Activated CD8-positive, alpha-beta memory T cell treated with anti-CD3 and anti-CD28 coated beads for 24 hours (primary cell): Measurements from ENCODE around the gene ZGLP1.
"Not testable (repeated sequence)": the region's sequence is repeated elsewhere in the genome, so short reads cannot be mapped to it uniquely, and the experiment has no call there.

ENCODE experiments used
- DNase-seq: peaks from one replicate; pipeline ENCODE4 v3.0.0-alpha.2; 2020

The ZGLP1 gene

DNA sequence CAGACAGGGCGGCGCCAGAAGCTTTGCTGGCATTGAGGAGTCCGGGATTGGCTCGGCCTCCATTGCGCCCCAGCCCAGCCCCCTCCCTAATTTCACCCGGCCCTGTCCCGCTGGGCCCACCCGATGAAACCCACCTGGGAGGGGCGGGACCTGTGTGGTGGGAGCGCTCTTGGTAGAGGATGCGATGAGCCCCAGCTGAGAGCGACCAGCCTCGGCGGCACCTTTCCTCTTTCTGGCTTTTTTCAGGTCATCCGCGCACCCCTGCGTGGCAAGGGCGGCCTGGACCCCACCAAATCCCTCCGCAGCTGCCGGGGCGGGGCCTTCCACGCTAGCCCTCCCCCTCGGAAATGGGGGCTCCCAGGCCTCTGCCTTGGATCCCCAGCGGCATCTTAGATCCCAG, at the start of gene ZGLP1:
Gene ZGLP1 (minus strand): TSS at position 393 of the 400 bp plus-strand sequence.
- no peak for DNase-seq

GRCh38 chr19:10356431-10356830, 46.8 kb upstream of the ZGLP1 start:
- DNase-seq = no peak

- peak; percentile 73 for DNase-seq
Measured at GRCh38 chr19:10353793-10354391, 44.3 kb upstream of the ZGLP1 start.

DNA sequence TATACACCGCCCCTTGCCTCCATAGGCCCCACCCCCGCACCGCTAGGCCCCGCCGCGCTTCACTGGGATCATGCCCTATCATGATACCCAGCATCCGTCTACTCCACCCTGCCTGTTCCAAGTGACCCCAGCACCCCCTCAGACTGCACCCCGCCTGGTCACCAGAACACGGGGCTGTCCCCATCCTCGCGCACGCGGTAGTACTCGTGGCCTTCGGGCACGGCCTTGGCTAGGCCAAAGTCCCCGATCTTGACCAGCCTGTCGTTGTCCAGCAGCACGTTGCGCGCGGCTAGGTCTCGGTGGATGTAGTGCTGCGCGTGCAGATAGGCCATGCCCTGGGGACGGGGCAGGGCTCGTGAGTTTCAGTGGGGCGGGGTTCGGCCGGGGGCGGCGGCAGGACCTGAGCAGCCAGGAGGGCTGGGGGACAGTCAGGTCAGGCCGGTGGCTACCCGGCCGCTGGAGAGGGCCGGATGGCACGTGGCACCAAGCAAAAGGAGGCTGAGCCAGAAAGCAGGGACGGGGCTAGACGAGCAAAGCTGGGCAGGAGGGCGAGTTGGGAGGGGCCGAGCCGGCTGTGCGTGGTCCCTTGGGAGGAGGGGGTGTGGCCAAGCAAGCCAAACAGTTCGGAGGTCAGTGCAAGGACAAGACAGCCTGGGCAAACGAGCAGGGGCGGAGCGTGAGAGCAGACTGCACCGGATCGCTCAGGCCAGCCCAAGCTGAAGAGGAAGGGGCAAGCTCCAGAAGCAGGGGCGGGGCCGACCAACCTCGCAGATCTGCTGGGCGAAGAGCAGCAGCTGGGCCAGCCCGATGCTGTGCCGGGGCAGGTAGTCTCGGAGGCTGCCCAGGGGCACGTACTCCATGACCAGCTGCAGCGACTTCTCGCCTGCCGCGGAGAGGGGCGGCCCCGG, 43.4 kb upstream of the ZGLP1 start:
- no peak for DNase-seq

DNA sequence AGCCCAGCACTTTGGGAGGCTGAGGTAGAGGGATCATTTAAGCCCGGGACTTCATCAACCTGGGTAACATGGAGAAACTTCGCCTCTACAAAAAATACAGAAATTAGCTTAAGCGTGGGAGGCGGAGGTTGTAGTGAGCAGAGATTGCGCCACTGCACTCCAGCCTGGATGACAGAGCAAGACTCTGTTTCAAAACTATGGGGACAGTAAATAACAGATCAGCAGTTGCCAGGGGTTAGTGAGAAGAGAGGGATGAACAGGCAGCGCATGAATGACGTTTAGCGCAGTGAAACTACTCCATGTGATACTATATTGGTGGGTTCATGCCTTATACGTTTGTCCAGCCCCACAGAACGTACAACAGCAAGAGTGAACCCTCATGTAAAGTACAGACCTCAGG, 36.9 kb upstream of the ZGLP1 start:
- no peak for DNase-seq

DNA sequence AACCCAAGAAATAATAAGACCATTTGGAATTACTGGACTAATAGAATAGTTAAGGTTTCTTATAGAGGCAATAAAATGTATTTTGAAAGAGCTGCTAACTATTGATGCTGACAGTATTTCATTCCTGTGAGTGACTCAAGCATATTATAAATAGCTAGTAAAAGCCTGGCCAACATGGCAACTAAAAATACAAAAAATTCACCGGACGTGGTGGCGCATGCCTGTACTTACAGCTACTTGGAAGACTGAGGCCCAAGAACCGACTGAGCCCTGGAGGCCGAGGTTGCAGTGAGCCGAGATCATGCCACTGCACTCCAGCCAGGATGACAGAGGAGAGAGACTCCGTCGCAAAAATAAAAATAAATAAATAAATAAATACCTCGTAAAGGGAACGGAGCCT, 35.2 kb upstream of the ZGLP1 start:
- DNase-seq = no peak

DNA sequence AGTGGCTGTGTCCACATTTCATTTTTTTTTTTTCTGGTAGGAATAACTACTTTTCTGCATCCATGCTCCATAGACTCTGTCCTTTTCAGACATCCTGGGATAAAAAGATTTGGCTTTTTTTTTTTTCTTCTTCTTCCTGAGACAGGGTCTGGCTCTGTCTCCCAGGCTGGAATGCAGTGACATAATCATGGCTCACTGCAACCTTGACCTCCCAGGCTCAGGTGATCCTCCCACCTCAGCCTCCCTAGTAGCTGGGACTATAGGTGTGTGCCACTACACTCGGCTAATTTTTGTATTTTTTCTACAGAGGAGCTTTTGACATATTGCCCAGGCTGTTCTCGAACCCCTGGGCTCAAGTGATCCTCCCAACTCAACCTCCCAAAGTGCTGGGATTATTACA, 33.9 kb upstream of the ZGLP1 start:
- DNase-seq = no peak

DNA sequence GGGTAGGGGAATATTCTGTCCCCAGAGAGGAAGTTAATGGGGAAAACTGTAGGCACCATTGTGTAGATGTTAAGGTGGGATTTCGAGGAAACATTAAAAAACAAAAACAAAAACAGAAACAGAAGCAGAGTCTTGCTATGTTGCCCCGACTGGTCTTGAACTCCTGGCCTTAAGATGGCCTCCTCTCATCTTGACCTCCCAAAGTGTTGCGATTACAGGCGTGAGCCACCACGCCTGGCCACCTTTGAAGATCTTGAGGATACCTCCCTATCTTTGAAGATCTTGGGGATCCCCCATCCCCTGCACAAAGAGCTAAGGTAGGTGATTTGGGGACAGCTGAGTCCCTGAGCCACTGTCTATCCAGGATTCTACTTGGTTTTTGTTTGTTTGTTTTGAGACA, 30.4 kb upstream of the ZGLP1 start:
- no peak for DNase-seq

DNA sequence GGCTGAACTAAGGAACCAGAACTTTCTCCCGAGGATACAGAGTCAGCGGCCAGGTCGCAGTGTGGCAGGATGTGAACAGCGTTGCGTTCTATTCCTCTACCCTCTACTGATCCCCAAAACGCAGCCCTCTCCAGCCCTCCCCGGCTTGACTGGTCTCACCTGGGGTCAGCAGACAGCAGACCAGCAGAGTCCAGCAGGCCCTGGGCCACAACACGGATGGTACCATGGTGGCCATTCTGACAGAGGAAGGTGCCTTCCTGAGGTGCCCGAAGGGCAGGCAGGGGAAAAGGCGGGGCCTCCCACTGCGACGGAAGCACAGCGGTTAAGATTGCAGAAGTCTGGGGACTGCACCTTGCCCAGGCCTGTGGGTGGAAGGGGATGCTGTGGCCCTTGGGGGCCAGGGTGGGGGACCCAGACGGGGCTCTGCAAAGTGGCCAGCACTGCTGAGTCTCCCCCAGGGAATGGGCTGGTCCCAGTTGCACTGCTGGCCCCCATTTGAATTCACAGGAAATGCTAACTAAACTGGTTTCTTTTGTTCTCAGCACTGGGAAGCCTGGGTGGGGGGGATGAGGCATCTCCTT, 29.9 kb upstream of the ZGLP1 start, which contains the start of gene ICAM3:
Gene ICAM3 (minus strand): TSS at position 245 of the 581 bp plus-strand sequence. CDS start 10 bp downstream, at position 235.
- peak; percentile 87 for DNase-seq

- DNase-seq = no peak
Measured at GRCh38 chr19:10338940-10339339, 29.3 kb upstream of the ZGLP1 start.

GRCh38 chr19:10336725-10337124, 27.1 kb upstream of the ZGLP1 start:
- not testable (repeated sequence) for DNase-seq

DNA sequence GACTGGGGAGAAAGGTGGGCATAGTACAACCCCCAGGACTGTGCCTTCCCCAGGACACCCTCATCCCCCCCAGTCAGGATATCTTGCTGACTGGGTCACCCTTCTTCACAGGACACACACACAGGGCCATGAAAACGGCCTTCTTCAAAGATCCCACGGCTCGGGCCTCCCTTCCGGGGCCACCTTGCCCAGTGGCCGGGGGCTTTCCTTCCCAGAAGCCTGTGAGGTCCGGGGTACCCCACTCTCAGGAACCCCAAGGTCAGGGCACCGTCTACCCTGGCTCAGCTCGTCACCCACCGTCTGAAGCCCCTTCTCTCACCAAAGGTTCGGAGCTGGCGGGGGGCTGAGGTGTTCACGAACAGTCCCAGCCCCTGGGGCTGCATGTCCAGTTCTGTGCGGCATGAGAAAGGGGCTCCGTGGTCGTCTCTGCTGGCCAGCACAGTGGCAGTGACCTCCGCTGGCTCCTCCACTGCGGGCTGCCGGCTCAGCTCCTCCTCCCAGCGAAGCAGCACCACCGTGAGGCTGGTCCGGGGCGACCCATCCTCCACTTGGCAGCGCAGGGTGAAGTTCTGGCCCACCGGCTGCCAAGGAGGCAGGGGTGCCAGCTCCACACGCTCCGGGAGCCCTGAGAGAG, 25.9 kb upstream of the ZGLP1 start:
- DNase-seq = no peak

DNA sequence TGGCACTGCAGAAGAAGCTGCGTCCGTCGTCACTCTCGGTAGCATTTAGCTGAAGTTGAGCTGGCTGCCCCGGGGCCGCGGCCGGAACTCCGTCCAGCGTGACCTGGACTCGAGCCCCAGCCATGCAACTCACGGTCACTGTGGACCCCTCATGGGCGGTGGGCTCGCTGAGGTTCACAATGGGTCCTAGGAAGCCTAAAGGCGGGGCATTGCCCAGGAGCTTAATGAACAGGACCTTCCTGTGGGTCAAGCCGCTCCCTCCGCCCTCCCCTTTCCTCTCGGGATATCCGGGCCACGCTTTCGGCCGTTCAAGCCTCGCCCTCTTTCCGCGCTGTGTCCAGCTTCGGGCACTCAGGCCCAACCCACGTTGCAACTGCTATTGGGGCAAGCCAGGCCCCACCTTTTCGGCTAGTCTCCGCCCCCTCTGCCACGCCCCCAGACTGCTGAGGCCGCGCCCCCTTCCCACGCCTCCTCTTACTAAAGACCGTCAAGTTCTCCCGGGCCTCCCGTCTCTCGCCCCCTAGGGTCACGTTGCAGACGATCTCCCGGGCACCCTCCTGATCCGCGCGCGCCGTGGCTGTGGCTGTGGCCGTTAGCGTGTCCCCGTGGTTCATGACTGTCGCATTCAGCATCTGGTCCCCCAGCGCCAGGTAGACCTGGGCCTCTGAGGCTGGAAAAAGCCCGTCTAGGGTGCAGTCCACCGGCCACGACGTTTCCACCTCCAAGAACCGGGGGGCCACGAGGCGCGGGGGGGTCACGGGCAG, 25.2 kb upstream of the ZGLP1 start:
- DNase-seq = peak; percentile 77

- no peak for DNase-seq
Measured at GRCh38 chr19:10333758-10334587, 24.4 kb upstream of the ZGLP1 start.

DNA sequence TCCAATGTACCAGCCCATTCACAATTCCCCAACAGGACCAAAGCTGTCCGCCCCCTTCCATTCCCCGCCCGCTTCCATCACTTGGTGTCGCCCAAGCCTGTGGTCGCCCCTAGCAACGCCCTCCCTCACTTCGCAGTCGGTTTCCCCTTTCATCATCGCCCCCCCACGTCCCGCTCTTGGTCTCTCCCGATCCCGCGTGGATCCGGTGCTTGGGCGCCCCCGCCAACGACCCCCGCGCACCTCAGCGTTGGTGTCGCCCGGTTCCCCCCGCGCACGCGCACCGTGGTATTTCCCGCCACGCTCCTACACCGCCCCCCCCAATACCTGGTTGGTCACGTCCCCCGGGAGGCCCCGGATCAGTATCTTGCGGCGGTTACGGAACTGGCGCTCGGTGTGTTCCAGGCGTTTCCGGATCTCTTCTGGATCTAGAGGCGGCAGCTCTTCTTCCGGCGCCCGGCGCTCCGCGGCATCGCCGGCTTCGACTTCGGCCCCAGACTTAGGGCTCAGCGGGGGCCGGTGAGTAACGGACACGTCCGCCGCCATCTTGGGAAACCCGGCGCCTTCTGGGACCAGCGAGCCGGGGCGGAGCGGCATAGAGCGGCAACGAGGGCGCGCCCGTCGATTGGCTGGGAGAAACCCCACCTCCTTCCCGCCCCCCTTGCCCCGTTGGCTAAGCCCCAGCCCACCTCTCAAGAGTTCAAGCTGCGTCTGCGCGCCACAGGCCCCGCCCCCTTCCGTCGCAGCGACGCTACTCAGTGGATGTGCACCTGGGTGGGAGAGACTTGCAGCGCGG, 23.5 kb upstream of the ZGLP1 start, which contains the start of gene RAVER1:
Gene RAVER1 (minus strand): TSS at position 565 of the 793 bp plus-strand sequence. CDS start 22 bp downstream, at position 543.
- peak; percentile 97 for DNase-seq

GRCh38 chr19:10332158-10332964, 22.7 kb upstream of the ZGLP1 start:
- no peak for DNase-seq

- DNase-seq = no peak
Measured at GRCh38 chr19:10329555-10329954, 19.9 kb upstream of the ZGLP1 start.

DNA sequence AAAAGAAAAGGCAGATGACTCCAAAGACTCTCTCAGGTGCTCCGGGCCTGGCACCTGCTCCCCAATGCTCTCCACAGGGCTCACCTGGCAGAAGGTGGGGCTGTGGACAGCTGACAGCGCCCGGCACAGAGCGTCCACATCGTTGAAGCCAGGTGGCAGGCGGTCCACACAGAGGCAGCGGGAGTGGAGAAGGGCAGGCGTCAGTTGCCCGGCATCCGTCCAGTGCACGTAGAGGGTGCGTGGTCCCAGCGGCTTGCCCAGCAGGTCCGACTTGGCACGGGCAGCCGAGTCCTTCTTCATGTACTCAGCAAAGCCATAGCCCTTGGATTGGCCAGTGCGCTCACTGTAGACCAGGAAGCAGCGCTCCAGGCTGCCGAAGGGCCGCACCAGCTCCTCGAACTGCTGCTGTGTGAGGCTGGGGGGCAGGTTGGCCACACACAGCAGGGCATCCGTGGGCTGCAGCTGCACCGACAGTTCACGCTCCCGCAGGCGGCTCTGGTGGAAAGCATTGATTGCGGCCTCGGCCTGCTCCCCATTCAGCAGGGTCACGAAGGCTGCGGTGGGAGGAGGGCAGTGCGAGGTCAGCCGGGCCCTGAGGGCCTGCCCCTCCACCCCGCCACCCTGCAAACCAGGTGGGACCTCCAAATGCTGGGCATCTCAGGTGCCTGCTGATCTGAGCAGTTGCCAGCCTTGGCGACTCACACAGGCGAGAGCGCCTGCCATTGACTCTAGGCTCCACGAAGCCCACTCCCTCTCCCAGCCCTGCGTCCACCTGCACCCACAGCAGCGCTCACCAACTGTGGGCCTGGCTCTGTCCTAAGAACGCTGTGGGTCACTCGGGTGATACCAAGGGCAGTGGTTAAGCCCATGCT, 19.2 kb upstream of the ZGLP1 start:
- no peak for DNase-seq

GRCh38 chr19:10327793-10328192, 18.2 kb upstream of the ZGLP1 start:
- DNase-seq = no peak
